NCI-H1694 (cell line): ENCODE results near the gene PGGHG.
"Not testable (repeated sequence)": the region's sequence is repeated elsewhere in the genome, so short reads cannot be mapped to it uniquely, and the experiment has no call there.

Source experiments
- DNase-seq: peaks from one replicate; lab custom pipeline; 2025; lab: John Stamatoyannopoulos, UW

PGGHG gene

GRCh38 chr11:297586-298405 lies 8.9 kb downstream of the PGGHG start:
- DNase-seq = no peak

- no peak for DNase-seq
Measured at GRCh38 chr11:298406-299065, 9.6 kb downstream of the PGGHG start.

GRCh38 chr11:299081-299891 lies 10.4 kb downstream of the PGGHG start, which contains the start of gene IFITM5:
IFITM5 (minus strand) TSS chr11:299526; CDS start chr11:299490, 36 bp downstream.
- DNase-seq = no peak

GRCh38 chr11:299951-300735 lies 11.2 kb downstream of the PGGHG start:
- DNase-seq = no peak

- DNase-seq = no peak
Measured at GRCh38 chr11:303363-303762, 14.4 kb downstream of the PGGHG start.

- DNase-seq = no peak
Measured at GRCh38 chr11:304061-304506, 15.2 kb downstream of the PGGHG start.

GRCh38 chr11:304915-305843 lies 16.3 kb downstream of the PGGHG start:
- DNase-seq = peak; percentile 24

GRCh38 chr11:305844-306211 lies 16.9 kb downstream of the PGGHG start:
- DNase-seq = no peak

GRCh38 chr11:306645-307371 lies 17.9 kb downstream of the PGGHG start:
- DNase-seq = no peak

- not testable (repeated sequence) for DNase-seq
Measured at GRCh38 chr11:307766-308708, 19.1 kb downstream of the PGGHG start, which contains the start of gene IFITM2. IFITM2 (plus strand) TSS chr11:307816; CDS start chr11:308193, 377 bp downstream.

- DNase-seq = not testable (repeated sequence)
Measured at GRCh38 chr11:308740-309665, 20.1 kb downstream of the PGGHG start.

GRCh38 chr11:309979-310572 lies 21.1 kb downstream of the PGGHG start:
- DNase-seq = not testable (repeated sequence)

- not testable (repeated sequence) for DNase-seq
Measured at GRCh38 chr11:311013-311748, 22.3 kb downstream of the PGGHG start.

GRCh38 chr11:312092-312816 lies 23.3 kb downstream of the PGGHG start:
- DNase-seq = no peak

GRCh38 chr11:313304-313786 lies 24.4 kb downstream of the PGGHG start:
- DNase-seq = no peak
